NT2/D1 (cell line): ENCODE results near the gene OPRL1.

ENCODE experiments used
- SUZ12 ChIP-seq: IDR thresholded peaks from 2 replicates; pipeline ENCODE4 v1.6.1; 2011; ENCODE audit not compliant: insufficient read length, insufficient read depth; ENCODE audit errors: extremely low read depth
- YY1 ChIP-seq: IDR thresholded peaks from 2 replicates; pipeline ENCODE4 v1.6.1; 2011; ENCODE audit not compliant: insufficient read length, insufficient read depth

GRCh38 chr20:64051561-64052325 is 28.1 kb upstream of the OPRL1 start:
- TF ChIP-seq SUZ12 = no peak
- TF ChIP-seq YY1 = no peak
